HFFc6 (cell line): ENCODE measurements around the gene MYLK. TPM values are rescaled to one million over a fixed set of nuclear protein-coding genes. Genes with fewer than 3 reads are reported as not detected.

Source experiments
- DNase-seq: peaks from one replicate; pipeline ENCODE4 v3.0.0-alpha.2; 2018
- H3K27ac Mint-ChIP-seq: 2 replicates; pipeline ENCODE4 v1.8.0; 2020; ENCODE audit warnings: mild to moderate bottlenecking, mixed read lengths
- H3K27me3 Mint-ChIP-seq: 2 replicates; pipeline ENCODE4 v1.8.0; 2021; ENCODE audit warnings: mild to moderate bottlenecking, moderate library complexity, mixed read lengths; ENCODE audit not compliant: insufficient read depth
- H3K36me3 Mint-ChIP-seq: 2 replicates; pipeline ENCODE4 v1.8.0; 2021; ENCODE audit warnings: low read depth, mixed read lengths
- H3K4me1 Mint-ChIP-seq: 2 replicates; pipeline ENCODE4 v1.8.0; 2020; ENCODE audit warnings: low read depth, mixed read lengths
- H3K4me3 Mint-ChIP-seq: 2 replicates; pipeline ENCODE4 v1.8.0; 2020; ENCODE audit warnings: mild to moderate bottlenecking, moderate library complexity, mixed read lengths
- H3K9me3 Mint-ChIP-seq: 2 replicates; pipeline ENCODE4 v1.8.0; 2020; ENCODE audit warnings: mild to moderate bottlenecking, mixed read lengths
- CTCF ChIP-seq: fragments of 200-600 bp; sonication (generic); IDR thresholded peaks from 2 replicates; pipeline ENCODE4 v1.5.0; 2021; ENCODE audit warnings: antibody characterized with exemption, mild to moderate bottlenecking
- total RNA-seq, 6 experiments: library from RNA; stranded (reverse); fragmentation: NEBNext Ultra II Directional; extraction: Animal tissue kit (Norgen Biotek cat#: 25700); gene quantifications; 2 replicates in 1 of 6; 3 replicates in 5 of 6; pipeline ENCODE4 v1.2.3, GENCODE V29; 2021

Gene MYLK
- total RNA-seq, 6 experiments from 2014 or later: 296 to 431 (median 335) TPM

GRCh38 chr3:123586131-123586530 is 298.0 kb downstream of the MYLK start:
- peaks cover 23% of the 10 kb centered on the region for H3K9me3 Mint-ChIP-seq
- no peak for TF ChIP-seq CTCF
- peak; percentile 48 for DNase-seq
- H3K27me3 Mint-ChIP-seq: peaks cover 2% of the 10 kb centered on the region; the same call in 1 of the 2 replicates
- H3K36me3 Mint-ChIP-seq: peaks cover 46% of the 10 kb centered on the region
- no peak overlapping the region for H3K4me3 Mint-ChIP-seq
- H3K4me1 Mint-ChIP-seq: peaks cover 26% of the 10 kb centered on the region
- no peak overlapping the region for H3K27ac Mint-ChIP-seq

GRCh38 chr3:123584988-123585937 is 298.9 kb downstream of the MYLK start, which contains the start of gene HACD2:
TSS of gene HACD2 (minus strand) at chr3:123585053. CDS start at chr3:123585027, 26 bp downstream.
- peak; percentile 96 for DNase-seq
- H3K27ac Mint-ChIP-seq: peak within 1 kb of the TSS; percentile 67
- H3K36me3 Mint-ChIP-seq: peaks cover 40% of the 10 kb centered on the region
- no peak for TF ChIP-seq CTCF
- H3K27me3 Mint-ChIP-seq: peaks cover 2% of the 10 kb centered on the region; the same call in 1 of the 2 replicates
- peaks cover 26% of the 10 kb centered on the region for H3K4me1 Mint-ChIP-seq
- H3K4me3 Mint-ChIP-seq: no peak within 1 kb of the TSS
- peaks cover 14% of the 10 kb centered on the region for H3K9me3 Mint-ChIP-seq

- peaks cover 26% of the 10 kb centered on the region for H3K4me1 Mint-ChIP-seq
- peak overlapping the region; percentile 67 for H3K27ac Mint-ChIP-seq
- no peak for DNase-seq
- TF ChIP-seq CTCF: peak; percentile 52; the same call in 1 of the 2 replicates
- H3K27me3 Mint-ChIP-seq: peaks cover 2% of the 10 kb centered on the region; the same call in 1 of the 2 replicates
- peaks cover 40% of the 10 kb centered on the region for H3K36me3 Mint-ChIP-seq
- peaks cover 8% of the 10 kb centered on the region for H3K9me3 Mint-ChIP-seq
- H3K4me3 Mint-ChIP-seq: no peak overlapping the region
Measured at GRCh38 chr3:123584284-123584987, 299.7 kb downstream of the MYLK start.

- H3K9me3 Mint-ChIP-seq: peaks cover 8% of the 10 kb centered on the region
- TF ChIP-seq CTCF: no peak
- peaks cover 36% of the 10 kb centered on the region for H3K36me3 Mint-ChIP-seq
- H3K27ac Mint-ChIP-seq: no peak overlapping the region
- no peak overlapping the region for H3K4me3 Mint-ChIP-seq
- DNase-seq: no peak
- peaks cover 2% of the 10 kb centered on the region; the same call in 1 of the 2 replicates for H3K27me3 Mint-ChIP-seq
- H3K4me1 Mint-ChIP-seq: peaks cover 26% of the 10 kb centered on the region
Measured at GRCh38 chr3:123583561-123583960, 300.6 kb downstream of the MYLK start.

- Mint-ChIP-seq H3K36me3 (peaks cover 35% of the 10 kb centered on the region), H3K27me3 (peaks cover 2% of the 10 kb centered on the region; the same call in 1 of the 2 replicates), H3K27ac (no peak overlapping the region), H3K4me1 (peaks cover 33% of the 10 kb centered on the region), H3K4me3 (no peak overlapping the region), H3K9me3 (peaks cover 2% of the 10 kb centered on the region; the same call in 1 of the 2 replicates)
- no peak for TF ChIP-seq CTCF
- no peak for DNase-seq
Measured at GRCh38 chr3:123582315-123582714, 301.8 kb downstream of the MYLK start.
